Activated T-helper 9 cell treated with anti-CD3 and anti-CD28 coated beads, Interleukin-2, amount 50 U/mL, for 16 hours (primary cell): ENCODE data around the gene B3GALT5.
"Not testable (repeated sequence)": the region's sequence is repeated elsewhere in the genome, so short reads cannot be mapped to it uniquely, and the experiment has no call there.

Experiments used
- DNase-seq: peaks from one replicate; pipeline ENCODE4 v3.0.0-alpha.2; 2020; ENCODE audit warnings: low read depth

B3GALT5 gene

DNA sequence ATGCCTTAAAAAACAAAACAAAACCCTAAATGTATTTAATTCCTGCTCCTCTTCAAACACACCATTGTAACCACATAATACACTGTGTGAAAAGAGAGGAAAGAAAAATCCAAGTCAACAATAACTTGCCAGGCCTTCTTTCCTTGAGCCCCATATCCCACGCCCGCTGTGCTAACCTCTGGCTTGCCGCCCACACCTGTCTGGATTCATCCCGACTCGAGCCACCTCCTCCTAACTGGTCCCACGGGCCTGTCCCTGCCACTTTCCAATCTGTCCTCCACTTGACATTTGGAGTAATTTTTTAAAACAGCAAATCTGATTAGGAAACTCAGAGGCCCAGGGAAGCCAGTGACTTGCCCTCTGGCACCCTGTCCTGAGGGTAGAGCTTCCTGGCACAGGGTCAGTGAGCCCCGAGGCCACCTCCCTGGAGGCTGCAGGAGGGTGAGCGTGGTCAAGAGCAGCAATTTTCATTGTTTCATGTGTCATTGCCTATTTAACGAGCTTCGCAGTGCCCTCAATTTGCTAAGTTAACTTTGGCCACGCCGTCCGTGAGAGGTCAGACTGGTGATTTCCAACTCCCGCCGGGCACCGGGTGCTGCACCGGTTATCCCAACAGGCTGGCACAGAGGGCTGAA is 54.1 kb downstream of the B3GALT5 start:
- DNase-seq: no peak

GRCh38 chr21:39667353-39667891 is 54.7 kb downstream of the B3GALT5 start:
- no peak for DNase-seq

DNA sequence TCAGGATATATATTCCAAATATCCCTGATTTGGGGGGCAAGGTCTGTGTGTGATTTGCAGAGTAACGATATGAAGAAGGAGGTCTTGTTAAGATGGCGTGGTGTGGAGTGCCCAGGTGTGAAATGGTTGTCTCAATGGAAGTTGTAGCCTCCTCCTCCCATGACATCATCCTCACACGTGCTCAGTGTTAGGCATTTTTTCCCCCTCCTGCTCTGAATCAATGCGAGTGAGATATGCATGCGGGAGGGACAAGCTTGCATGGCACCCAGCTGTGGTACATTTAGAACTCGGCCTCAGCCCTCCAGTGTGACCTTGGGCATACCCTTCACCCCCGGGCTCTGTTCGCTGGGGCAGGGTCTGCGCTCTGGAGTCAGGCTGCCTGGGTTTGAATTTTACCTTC is 55.6 kb downstream of the B3GALT5 start:
- DNase-seq: no peak

DNA sequence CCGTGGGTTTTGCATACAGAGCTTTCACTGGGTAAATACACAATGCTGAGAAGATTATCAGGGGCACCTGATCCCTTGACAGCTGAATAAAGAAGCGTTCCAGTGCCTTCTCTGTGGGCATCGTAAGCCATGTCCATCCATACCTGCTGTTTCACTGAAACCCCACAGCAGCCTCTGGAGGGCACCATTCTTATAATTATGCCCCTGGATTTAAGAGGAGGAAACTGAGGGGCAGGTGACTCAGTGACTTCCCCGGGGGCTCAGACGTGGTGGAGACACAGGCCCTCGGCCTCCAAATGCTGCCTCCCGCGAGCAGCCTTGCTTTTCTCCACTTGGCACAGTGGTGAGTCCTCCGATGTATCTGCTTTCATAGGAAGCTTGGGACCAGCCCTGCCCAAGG is 56.7 kb downstream of the B3GALT5 start:
- DNase-seq: no peak

GRCh38 chr21:39669976-39670661 is 57.4 kb downstream of the B3GALT5 start:
- DNase-seq: no peak

- no peak for DNase-seq
Measured at GRCh38 chr21:39670701-39671100, 58.0 kb downstream of the B3GALT5 start.

GRCh38 chr21:39671986-39672385 is 59.2 kb downstream of the B3GALT5 start:
- no peak for DNase-seq

DNA sequence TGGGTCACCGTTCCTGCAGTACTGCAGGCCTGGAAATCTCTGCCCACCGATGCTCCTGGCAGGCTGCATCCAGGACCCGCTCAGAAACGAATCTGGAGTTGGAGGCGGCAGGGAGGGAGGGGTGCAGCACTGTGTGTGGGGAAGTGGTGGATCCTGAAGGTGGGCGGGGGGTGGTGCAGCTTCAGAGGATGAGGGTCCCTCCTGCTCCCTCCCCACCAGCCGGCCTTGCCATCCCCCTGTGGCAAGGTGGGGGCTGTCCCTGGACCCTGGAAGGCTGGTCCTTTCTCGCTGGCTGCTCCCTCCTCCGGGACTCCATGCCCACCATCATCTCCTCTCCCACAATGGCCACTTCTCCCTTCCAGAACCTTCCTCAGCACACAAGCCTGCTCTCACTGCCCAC is 60.4 kb downstream of the B3GALT5 start:
- no peak for DNase-seq

DNA sequence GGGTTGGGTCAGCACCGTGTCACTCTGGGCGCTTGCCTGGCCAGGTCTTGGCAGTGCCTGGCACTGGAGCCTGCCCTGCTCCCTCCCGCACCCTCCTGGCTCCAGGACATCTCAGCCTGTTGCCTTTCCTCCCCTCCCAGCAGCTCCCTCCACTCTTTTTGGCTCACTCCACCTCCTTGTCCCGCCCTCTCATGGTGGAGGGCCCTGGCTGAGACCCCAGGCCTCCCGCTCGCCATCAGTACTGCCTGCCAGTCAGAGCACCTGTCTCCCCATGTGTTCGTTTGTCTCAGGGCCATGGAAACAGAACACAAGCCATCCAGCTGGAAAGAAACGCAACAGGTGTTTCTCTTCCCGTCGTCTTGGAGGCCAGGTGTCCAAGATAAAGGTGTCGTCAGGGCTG is 61.0 kb downstream of the B3GALT5 start:
- no peak for DNase-seq

DNA sequence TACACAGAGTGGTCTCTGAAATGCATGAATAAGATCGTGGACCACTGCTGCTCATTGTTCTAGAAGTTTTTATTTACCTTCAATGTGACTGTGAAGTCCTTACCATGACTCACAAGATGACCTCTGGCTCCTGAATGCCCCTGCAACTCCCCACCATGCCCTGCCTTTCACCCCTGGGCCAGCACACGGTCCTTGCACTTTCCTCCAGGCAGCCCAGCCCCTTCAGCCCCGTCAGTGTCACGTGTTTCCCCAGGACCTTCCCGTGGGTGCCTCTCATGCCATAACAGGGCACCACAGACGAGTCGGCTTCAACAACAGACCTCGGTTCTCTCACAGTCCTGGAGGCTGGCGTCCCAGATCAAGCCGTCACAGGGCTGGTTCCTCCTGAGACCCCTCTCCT is 62.1 kb downstream of the B3GALT5 start:
- no peak for DNase-seq

DNA sequence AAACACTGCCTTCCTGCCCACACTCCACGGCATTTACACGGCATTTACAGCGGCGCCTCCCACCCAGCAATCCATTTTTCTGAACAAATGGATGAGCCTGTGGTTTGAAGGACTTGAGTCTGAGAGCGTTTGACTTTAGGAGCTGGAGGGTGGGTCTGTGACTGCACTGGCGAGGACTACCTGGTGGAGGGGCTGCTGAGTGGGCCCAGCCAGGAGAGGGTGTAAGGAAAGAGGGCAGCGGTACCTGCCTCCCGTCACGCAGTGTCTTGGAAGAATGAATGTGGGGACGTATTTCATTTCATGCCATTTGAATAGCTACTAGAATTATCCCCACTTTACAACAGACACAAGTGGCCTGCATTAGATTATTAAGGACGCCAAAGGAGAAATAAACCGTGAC is 62.9 kb downstream of the B3GALT5 start:
- DNase-seq: no peak

DNA sequence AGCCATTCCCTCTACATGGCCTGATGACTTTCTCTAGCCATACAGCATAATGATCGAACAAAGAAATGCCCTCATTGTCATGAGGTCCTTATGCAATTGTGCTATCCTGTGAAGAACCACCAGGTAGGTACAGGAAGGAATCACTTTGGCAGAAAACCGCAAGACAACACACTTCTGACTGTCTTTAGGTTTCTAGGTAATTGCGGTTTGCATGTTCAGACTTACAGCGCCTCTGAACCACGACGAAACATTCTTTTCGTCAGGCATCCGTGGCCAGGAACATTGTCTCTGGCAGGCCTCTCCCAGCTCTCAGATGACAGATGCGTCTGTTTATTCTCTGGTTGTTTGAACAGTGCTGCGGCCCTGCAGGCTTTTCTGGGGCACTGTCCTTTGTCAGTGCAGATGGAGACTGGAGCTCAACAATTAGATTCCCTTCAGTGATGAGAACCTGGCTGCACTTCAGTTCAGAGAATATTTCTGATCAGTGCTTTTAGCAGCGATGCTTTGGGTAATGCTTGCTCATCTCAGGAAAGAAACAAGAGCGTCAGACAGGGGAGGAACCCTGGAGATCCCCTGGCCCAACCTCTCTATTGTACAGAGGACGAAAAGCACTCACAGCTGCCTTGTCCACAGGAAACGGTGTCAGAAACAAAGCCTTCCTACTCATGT is 63.4 kb downstream of the B3GALT5 start:
- no peak for DNase-seq

DNA sequence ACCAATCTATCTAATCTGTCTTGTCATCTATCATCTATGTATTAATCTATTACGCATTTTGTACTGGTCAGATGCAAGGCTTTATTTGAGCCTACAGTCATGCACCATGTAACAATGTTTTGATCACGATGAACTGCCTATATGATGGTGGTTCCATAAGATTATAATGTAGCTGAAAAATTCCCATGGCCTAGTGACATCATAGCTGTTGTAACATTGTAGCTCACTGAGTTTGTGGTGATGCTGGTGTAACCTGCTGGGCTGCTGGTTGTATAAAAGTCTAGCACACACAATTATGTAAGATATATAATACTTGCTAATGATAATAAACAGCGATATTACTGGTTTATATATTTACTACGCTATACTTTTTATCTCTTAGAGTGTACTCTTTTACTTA is 67.5 kb downstream of the B3GALT5 start:
- DNase-seq: no peak

DNA sequence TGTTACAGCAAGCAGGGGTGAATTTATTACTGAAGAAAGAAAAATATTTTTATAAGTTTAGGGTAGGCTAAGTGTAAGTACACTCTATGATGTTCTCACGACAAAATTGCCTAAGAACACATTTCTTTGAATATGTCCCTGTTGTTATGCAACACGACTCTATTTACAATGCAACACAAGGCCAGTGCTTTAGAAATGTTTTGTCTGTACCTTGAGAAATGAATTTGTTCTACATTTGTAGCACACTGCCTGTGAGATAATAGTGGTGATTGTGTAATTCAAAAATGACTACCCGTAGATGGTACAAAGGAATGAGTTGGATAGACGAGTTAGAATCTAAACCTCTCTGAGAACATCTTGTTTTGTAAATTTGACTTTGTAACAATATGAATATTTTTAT is 68.5 kb downstream of the B3GALT5 start:
- no peak for DNase-seq

- no peak for DNase-seq
Measured at GRCh38 chr21:39681845-39682244, 69.1 kb downstream of the B3GALT5 start.

- no peak for DNase-seq
Measured at GRCh38 chr21:39685236-39685635, 72.5 kb downstream of the B3GALT5 start.

GRCh38 chr21:39685991-39686390 is 73.3 kb downstream of the B3GALT5 start:
- no peak for DNase-seq

DNA sequence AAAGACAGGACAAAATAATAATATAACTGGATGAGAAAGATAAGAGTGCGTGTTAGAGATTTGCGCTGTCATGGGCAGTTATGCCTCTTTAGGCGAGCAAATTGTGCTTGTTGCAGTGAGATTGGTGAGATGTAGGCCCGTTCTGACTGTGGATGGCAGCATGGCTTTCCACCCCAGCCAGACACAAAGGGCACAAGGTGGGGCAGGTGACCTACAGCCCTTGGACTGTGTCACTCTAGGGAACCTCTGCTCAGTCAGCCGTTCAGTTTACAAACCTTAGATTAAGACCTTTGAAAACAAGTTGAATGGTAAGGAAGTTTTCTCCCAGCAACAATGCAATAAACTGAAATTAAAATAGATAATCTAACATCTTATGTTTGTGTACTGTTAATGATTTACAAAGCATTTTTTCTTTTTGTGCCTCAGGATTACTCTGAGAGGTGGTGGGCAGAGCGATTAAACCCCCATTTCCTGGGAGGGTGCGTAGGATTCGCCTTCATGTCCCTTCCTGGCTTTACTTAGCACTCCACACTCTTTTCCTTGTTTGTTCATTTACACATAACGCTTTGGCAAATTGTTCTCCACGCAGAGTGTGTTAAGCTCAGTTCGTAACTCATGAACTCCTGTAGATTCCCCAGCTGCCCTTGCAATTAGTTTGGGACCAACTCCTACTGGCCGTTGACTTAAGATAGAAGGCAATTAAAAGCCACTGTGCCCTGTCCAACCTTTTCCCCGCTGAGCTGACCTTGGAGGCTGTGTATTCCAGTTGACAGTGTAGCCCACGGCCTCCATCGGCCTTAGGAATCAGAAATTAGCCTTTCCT is 74.1 kb downstream of the B3GALT5 start:
- DNase-seq: no peak

DNA sequence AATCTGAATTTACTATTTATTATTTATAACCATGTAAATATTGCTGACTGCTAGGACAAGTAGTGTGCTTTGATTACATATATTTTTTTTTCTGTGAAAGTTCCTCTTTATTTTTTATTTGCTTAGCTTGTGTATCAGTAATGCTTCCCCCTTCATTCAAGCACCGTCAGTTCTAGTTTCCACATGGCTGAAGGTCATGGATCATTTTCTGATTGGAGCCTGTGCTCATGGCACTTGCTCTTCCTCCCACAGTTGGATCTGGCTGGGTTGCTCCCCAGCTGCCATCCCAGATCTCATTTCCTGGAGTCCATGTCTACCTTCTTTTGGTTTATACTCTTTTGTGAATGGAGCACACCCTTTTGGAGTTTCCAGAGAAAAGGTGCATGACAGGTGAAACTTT is 75.3 kb downstream of the B3GALT5 start:
- DNase-seq: no peak

GRCh38 chr21:39689860-39690259 is 77.1 kb downstream of the B3GALT5 start:
- not testable (repeated sequence) for DNase-seq

- no peak for DNase-seq
Measured at GRCh38 chr21:39690454-39690853, 77.7 kb downstream of the B3GALT5 start.

DNA sequence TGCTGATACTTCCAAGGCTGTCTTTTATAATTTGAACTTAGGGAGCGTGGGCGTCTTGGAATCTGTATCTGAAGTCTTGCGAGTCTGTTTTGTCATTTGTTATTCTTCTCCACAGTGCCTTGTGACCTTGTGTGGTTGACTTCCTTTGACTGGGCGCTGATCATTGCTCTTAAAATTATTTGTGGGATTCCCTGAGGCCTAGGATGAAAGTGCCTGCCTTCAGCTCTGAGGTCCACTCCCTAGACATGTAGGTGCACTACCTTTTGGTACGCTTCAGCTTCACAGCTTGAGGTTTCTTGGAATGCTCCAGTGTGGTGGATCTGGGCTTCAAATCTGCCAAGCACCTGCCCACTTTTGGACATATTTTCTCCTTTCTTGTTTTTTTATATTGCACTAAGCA is 82.0 kb downstream of the B3GALT5 start:
- no peak for DNase-seq
